ENCODE results near the gene RIPK1.
"Not testable (repeated sequence)": the region's sequence is repeated elsewhere in the genome, so short reads cannot be mapped to it uniquely, and the experiment has no call there.

The RIPK1 gene

GRCh38 chr6:3137057-3137777, 68.9 kb downstream of the RIPK1 start:
- DNase-seq = no peak

- DNase-seq = not testable (repeated sequence)
These were observed 69.6 kb downstream of the RIPK1 start for GRCh38 chr6:3137873-3138272.

- DNase-seq = no peak
These were observed 70.0 kb downstream of the RIPK1 start for GRCh38 chr6:3138341-3138740.

- no peak for DNase-seq
These were observed 71.0 kb downstream of the RIPK1 start for GRCh38 chr6:3139090-3139903.

- DNase-seq = no peak
These were observed 71.9 kb downstream of the RIPK1 start for GRCh38 chr6:3140201-3140600.

- DNase-seq = no peak
These were observed 74.2 kb downstream of the RIPK1 start for GRCh38 chr6:3142536-3142935.

GRCh38 chr6:3143158-3143557, 74.9 kb downstream of the RIPK1 start:
- DNase-seq = no peak

GRCh38 chr6:3144571-3144970, 76.3 kb downstream of the RIPK1 start:
- no peak for DNase-seq

- no peak for DNase-seq
These were observed 79.8 kb downstream of the RIPK1 start for GRCh38 chr6:3147914-3148757.

- DNase-seq = no peak
These were observed 83.4 kb downstream of the RIPK1 start for GRCh38 chr6:3151691-3152090.

GRCh38 chr6:3152689-3153088, 84.4 kb downstream of the RIPK1 start:
- DNase-seq = no peak

- not testable (repeated sequence) for DNase-seq
These were observed 87.1 kb downstream of the RIPK1 start for GRCh38 chr6:3155416-3155815.

- not testable (repeated sequence) for DNase-seq
These were observed 88.2 kb downstream of the RIPK1 start for GRCh38 chr6:3156184-3157130.

- peak; percentile 83 for DNase-seq
These were observed 89.0 kb downstream of the RIPK1 start, which contains the start of gene TUBB2A for GRCh38 chr6:3157131-3157933. Gene TUBB2A, minus strand, starts transcription at chr6:3157544. Its CDS starts 81 bp downstream, at chr6:3157463.

GRCh38 chr6:3159805-3160781, 91.8 kb downstream of the RIPK1 start:
- DNase-seq = peak; percentile 33

GRCh38 chr6:3162067-3162497, 93.8 kb downstream of the RIPK1 start:
- peak; percentile 56 for DNase-seq

GRCh38 chr6:3162565-3163247, 94.4 kb downstream of the RIPK1 start:
- DNase-seq = peak; percentile 55

- no peak for DNase-seq
These were observed 94.9 kb downstream of the RIPK1 start for GRCh38 chr6:3163248-3163594.

- no peak for DNase-seq
These were observed 96.1 kb downstream of the RIPK1 start for GRCh38 chr6:3164388-3164787.

All from activated CD4-positive, alpha-beta T cell treated with anti-CD3 and anti-CD28 coated beads, Interleukin-10, Interleukin-2, amounts not matched to agents 100 ng/mL and 50 ng/mL, durations not matched to agents 16 hours and 8 hours (primary cell).